SK-N-SH (cell line): ENCODE results near the gene UBE2K. TPM values are rescaled to one million over a fixed set of nuclear protein-coding genes. Genes with fewer than 3 reads are reported as not detected.
"Not testable (repeated sequence)": the region's sequence is repeated elsewhere in the genome, so short reads cannot be mapped to it uniquely, and the experiment has no call there.

Experiments used
- CTCF ChIA-PET: fragments of 300-600, 350-600 bp; formaldehyde crosslinking; extraction: SDS; loops from one replicate; lab custom pipeline; 2021; lab: Yijun Ruan, JAX
- POLR2A ChIA-PET: fragments of 350-600 bp; sonication (Branson Sonifier 250); formaldehyde crosslinking; extraction: SDS; loops from one replicate; lab custom pipeline; 2020; ENCODE audit warnings: antibody characterized with exemption, inconsistent platforms; lab: Yijun Ruan, JAX
- DNase-seq: peaks from one replicate; pipeline ENCODE4 v3.0.0; 2012
- H2AFZ ChIP-seq: fragments of 200-600 bp; sonication (generic); 2 replicates; pipeline ENCODE4 v1.8.1; 2016; ENCODE audit warnings: antibody characterized with exemption, mild to moderate bottlenecking, low read depth
- H3F3A ChIP-seq: fragments of 200-600 bp; sonication (generic); replicated peaks from 2 replicates; pipeline ENCODE3; 2016; ENCODE audit warnings: antibody characterized with exemption, mild to moderate bottlenecking; ENCODE audit not compliant: insufficient read depth
- H3K27ac ChIP-seq, 2 experiments: fragments of 200-500 bp in 1 of 2; fragments of 200-600 bp in 1 of 2; sonication (Bioruptor generic) in 1 of 2; sonication (generic), shearing (Covaris generic) in 1 of 2; 2 replicates each; pipeline versions ENCODE4 v1.5.1 to v1.6.1; 2014 to 2016; ENCODE audit warnings: low read depth in 2 of 2, inconsistent platforms in 1 of 2, low read length in 1 of 2, mild to moderate bottlenecking in 1 of 2, mixed read lengths in 1 of 2
- H3K27me3 ChIP-seq: fragments of 200-600 bp; sonication (generic), shearing (Covaris generic); 2 replicates; pipeline ENCODE4 v1.6.1; 2016; ENCODE audit warnings: mixed run types; ENCODE audit not compliant: insufficient read depth
- H3K36me3 ChIP-seq, 2 experiments: fragments of 200-500 bp in 1 of 2; fragments of 200-600 bp in 1 of 2; sonication (Bioruptor generic) in 1 of 2; sonication (generic) in 1 of 2; replicated peaks in 1 of 2; 2 replicates each; pipeline versions ENCODE3 to v1.5.1; 2014 to 2016; ENCODE audit warnings: low read length in 1 of 2, mild to moderate bottlenecking in 1 of 2; ENCODE audit not compliant: insufficient read depth in 2 of 2, control insufficient read depth in 1 of 2
- H3K4me1 ChIP-seq, 2 experiments: fragments of 200-500 bp in 1 of 2; fragments of 200-600 bp in 1 of 2; sonication (Bioruptor generic) in 1 of 2; sonication (generic), shearing (Covaris generic) in 1 of 2; 2 replicates each; pipeline versions ENCODE4 v1.5.1 to v1.6.1; 2014 to 2016; ENCODE audit warnings: low read depth in 1 of 2, low read length in 1 of 2, mixed run types in 1 of 2; ENCODE audit not compliant: insufficient read depth in 2 of 2, control insufficient read depth in 1 of 2
- H3K4me2 ChIP-seq: fragments of 200-600 bp; sonication (generic), shearing (Covaris generic); 2 replicates; pipeline ENCODE4 v1.6.1; 2017; ENCODE audit warnings: mixed run types
- H3K4me3 ChIP-seq, 2 experiments: fragments of 200-500 bp in 1 of 2; fragments of 200-600 bp in 1 of 2; sonication (Bioruptor generic) in 1 of 2; sonication (generic), shearing (Covaris generic) in 1 of 2; 2 replicates each; pipeline versions ENCODE4 v1.5.1 to v1.8.1; 2014 to 2016; ENCODE audit warnings: low read depth in 2 of 2, inconsistent platforms in 1 of 2, low read length in 1 of 2, mild to moderate bottlenecking in 1 of 2, mixed read lengths in 1 of 2, moderate library complexity in 1 of 2
- H3K79me2 ChIP-seq: fragments of 200-600 bp; sonication (generic); 2 replicates; pipeline ENCODE4 v1.8.1; 2017; ENCODE audit warnings: mild to moderate bottlenecking; ENCODE audit not compliant: insufficient read depth
- H3K9ac ChIP-seq: fragments of 200-600 bp; sonication (generic); 2 replicates; pipeline ENCODE4 v1.6.1; 2017; ENCODE audit warnings: mixed run types
- H3K9me2 ChIP-seq: fragments of 200-600 bp; sonication (generic); 2 replicates; pipeline ENCODE4 v1.6.1; 2017; ENCODE audit warnings: mixed run types
- H3K9me3 ChIP-seq: fragments of 200-600 bp; sonication (generic); 2 replicates; pipeline ENCODE4 v1.6.1; 2017; ENCODE audit warnings: mixed run types, mild to moderate bottlenecking, moderate library complexity
- H4K20me1 ChIP-seq: fragments of 200-600 bp; sonication (generic); 2 replicates; pipeline ENCODE4 v1.6.1; 2017; ENCODE audit warnings: mild to moderate bottlenecking, mixed run types; ENCODE audit not compliant: insufficient read depth
- ELF1 ChIP-seq: IDR thresholded peaks from 2 replicates; pipeline ENCODE4 v1.4.0; 2012
- EP300 ChIP-seq, 2 experiments: IDR thresholded peaks; 2 replicates each; pipeline versions ENCODE4 v1.4.0 to v1.6.1; 2012; ENCODE audit warnings: borderline replicate concordance in 1 of 2, low read depth in 1 of 2, low read length in 1 of 2
- EZH2phosphoT487 ChIP-seq: fragments of 200-600 bp; sonication (generic); IDR thresholded peaks from 2 replicates; pipeline ENCODE4 v1.6.1; 2017; ENCODE audit warnings: low read depth, mixed run types, mild to moderate bottlenecking, antibody characterized with exemption, moderate library complexity, borderline replicate concordance
- GABPA ChIP-seq: IDR thresholded peaks from 2 replicates; pipeline ENCODE4 v1.4.0; 2012; ENCODE audit warnings: low read depth, mild to moderate bottlenecking
- MXI1 ChIP-seq: IDR thresholded peaks from 2 replicates; pipeline ENCODE4 v1.6.1; 2012; ENCODE audit warnings: mild to moderate bottlenecking, low read depth, low read length, improper control_type of control experiment
- NFIC ChIP-seq: IDR thresholded peaks from 2 replicates; pipeline ENCODE4 v1.4.0; 2012; ENCODE audit warnings: borderline replicate concordance
- POLR2AphosphoS5 ChIP-seq: IDR thresholded peaks from 2 replicates; pipeline ENCODE4 v1.6.1; 2012; ENCODE audit warnings: low read depth, low read length
- RFX5 ChIP-seq: IDR thresholded peaks from 2 replicates; pipeline ENCODE4 v1.6.1; 2012; ENCODE audit warnings: mild to moderate bottlenecking, improper control_type of control experiment, low read length
- TEAD4 ChIP-seq: IDR thresholded peaks from 2 replicates; pipeline ENCODE4 v1.4.0; 2012; ENCODE audit warnings: mild to moderate bottlenecking, borderline replicate concordance; ENCODE audit not compliant: insufficient read depth
- WGBS: methylation state at CpG from one replicate; pipeline ENCODE4 v1.1.6; 2017; ENCODE audit warnings: low lambda C conversion rate; 5-methylcytosine and 5-hydroxymethylcytosine counted together
- polyA plus RNA-seq, 3 experiments: library from polyadenylated mRNA; depleted of rRNA; stranded (reverse); fragments of >200 nt; gene quantifications; 2 replicates each; pipeline ENCODE4 v1.2.3, GENCODE V29; 2012
- TF ChIP-seq, protein P1 (sequence below): fragments of 150-350 bp; IDR thresholded peaks from 2 replicates; pipeline ENCODE4 v1.6.1; 2017; ENCODE audit warnings: antibody characterized with exemption, low read length, low read depth, borderline replicate concordance
- TF ChIP-seq, protein P2 (sequence below): IDR thresholded peaks from 2 replicates; pipeline ENCODE4; 2012
- TF ChIP-seq, protein P3 (sequence below): fragments of 200-600 bp; sonication (generic); IDR thresholded peaks from 2 replicates; pipeline ENCODE4 v1.6.1; 2017; ENCODE audit warnings: antibody characterized with exemption, mild to moderate bottlenecking, moderate library complexity
- TF ChIP-seq, protein P4 (sequence below): IDR thresholded peaks from 2 replicates; pipeline ENCODE4 v1.4.0; 2012; ENCODE audit warnings: low read depth, borderline replicate concordance

Gene UBE2K
- polyA plus RNA-seq, 1 of the 3 experiments (the other 2 are of a cell fraction) = 102 TPM

DNA sequence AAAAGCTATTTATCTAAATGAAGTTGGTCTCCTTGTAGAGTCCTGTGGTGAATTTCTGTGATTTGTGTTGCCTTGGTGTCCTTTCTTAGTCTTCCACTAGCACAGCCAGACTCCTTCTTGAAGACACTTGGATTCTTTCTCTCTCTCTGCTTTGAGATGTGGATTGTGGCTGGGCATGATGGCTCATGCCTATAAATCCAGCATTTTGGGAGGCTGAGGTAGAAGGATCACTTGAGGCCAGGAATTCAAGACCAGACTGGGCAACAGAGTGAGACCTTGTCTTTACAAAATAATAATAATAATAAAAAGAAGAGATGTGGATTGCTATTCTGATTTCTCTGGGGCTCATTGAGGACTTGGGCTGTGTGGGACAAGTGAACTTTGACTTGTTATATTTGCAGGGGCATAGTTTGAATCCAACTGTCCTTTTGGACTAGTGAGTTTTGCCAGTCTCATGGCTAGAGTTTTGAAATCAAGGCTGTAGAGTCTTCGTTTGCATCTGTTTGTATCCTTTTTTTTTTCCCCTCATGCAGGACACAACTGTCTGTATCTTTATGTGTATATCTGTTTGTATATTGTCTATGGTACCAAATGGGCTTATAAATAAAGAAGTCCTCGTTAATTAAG is 48.2 kb upstream of the UBE2K start:
- ChIA-PET POLR2A (no interaction called here), CTCF (interaction anchor here (1.0 kb wide), 1 partner anchor 14 kb away, joined by 4 read pairs; no protein-coding TSS in a partner anchor)
- H4K20me1 ChIP-seq = no peaks in the 10 kb centered on the region
- no peak overlapping the region for H3K27ac ChIP-seq
- TF ChIP-seq, protein P1, sequence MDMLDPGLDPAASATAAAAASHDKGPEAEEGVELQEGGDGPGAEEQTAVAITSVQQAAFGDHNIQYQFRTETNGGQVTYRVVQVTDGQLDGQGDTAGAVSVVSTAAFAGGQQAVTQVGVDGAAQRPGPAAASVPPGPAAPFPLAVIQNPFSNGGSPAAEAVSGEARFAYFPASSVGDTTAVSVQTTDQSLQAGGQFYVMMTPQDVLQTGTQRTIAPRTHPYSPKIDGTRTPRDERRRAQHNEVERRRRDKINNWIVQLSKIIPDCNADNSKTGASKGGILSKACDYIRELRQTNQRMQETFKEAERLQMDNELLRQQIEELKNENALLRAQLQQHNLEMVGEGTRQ = no peak
- TF ChIP-seq POLR2AphosphoS5 (no peak), ELF1 (no peak), RFX5 (no peak), MXI1 (no peak), TEAD4 (no peak), GABPA (no peak), NFIC (no peak), EZH2phosphoT487 (no peak), EP300 (IDR thresholded peaks at IDR 0.05; ENCODE audit: borderline replicate concordance in 1 of 2, low read depth in 1 of 2, low read length in 1 of 2) (no peak)
- TF ChIP-seq, protein P2, sequence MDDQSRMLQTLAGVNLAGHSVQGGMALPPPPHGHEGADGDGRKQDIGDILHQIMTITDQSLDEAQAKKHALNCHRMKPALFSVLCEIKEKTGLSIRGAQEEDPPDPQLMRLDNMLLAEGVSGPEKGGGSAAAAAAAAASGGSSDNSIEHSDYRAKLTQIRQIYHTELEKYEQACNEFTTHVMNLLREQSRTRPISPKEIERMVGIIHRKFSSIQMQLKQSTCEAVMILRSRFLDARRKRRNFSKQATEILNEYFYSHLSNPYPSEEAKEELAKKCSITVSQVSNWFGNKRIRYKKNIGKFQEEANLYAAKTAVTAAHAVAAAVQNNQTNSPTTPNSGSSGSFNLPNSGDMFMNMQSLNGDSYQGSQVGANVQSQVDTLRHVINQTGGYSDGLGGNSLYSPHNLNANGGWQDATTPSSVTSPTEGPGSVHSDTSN = no peak
- TF ChIP-seq, protein P3, sequence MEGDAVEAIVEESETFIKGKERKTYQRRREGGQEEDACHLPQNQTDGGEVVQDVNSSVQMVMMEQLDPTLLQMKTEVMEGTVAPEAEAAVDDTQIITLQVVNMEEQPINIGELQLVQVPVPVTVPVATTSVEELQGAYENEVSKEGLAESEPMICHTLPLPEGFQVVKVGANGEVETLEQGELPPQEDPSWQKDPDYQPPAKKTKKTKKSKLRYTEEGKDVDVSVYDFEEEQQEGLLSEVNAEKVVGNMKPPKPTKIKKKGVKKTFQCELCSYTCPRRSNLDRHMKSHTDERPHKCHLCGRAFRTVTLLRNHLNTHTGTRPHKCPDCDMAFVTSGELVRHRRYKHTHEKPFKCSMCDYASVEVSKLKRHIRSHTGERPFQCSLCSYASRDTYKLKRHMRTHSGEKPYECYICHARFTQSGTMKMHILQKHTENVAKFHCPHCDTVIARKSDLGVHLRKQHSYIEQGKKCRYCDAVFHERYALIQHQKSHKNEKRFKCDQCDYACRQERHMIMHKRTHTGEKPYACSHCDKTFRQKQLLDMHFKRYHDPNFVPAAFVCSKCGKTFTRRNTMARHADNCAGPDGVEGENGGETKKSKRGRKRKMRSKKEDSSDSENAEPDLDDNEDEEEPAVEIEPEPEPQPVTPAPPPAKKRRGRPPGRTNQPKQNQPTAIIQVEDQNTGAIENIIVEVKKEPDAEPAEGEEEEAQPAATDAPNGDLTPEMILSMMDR = no peak
- TF ChIP-seq, protein P4, sequence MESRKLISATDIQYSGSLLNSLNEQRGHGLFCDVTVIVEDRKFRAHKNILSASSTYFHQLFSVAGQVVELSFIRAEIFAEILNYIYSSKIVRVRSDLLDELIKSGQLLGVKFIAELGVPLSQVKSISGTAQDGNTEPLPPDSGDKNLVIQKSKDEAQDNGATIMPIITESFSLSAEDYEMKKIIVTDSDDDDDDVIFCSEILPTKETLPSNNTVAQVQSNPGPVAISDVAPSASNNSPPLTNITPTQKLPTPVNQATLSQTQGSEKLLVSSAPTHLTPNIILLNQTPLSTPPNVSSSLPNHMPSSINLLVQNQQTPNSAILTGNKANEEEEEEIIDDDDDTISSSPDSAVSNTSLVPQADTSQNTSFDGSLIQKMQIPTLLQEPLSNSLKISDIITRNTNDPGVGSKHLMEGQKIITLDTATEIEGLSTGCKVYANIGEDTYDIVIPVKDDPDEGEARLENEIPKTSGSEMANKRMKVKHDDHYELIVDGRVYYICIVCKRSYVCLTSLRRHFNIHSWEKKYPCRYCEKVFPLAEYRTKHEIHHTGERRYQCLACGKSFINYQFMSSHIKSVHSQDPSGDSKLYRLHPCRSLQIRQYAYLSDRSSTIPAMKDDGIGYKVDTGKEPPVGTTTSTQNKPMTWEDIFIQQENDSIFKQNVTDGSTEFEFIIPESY = no peak
- H3K9me2 ChIP-seq = no peaks in the 10 kb centered on the region
- H3K4me3 ChIP-seq = no peak overlapping the region
- no peaks in the 10 kb centered on the region for H3F3A ChIP-seq
- H3K79me2 ChIP-seq = no peaks in the 10 kb centered on the region
- no peaks in the 10 kb centered on the region for H3K9me3 ChIP-seq
- H3K4me1 ChIP-seq = no peaks in the 10 kb centered on the region; a peak in 1 of 4 replicates
- no peaks in the 10 kb centered on the region for H3K27me3 ChIP-seq
- peaks cover 0 to under 1% of the 10 kb centered on the region in 2 experiments for H3K36me3 ChIP-seq
- no peak overlapping the region for H3K4me2 ChIP-seq
- 76% methylated on average over 2 of the region's 2 CpGs for WGBS
- H3K9ac ChIP-seq = no peak overlapping the region
- DNase-seq = no peak
- H2AFZ ChIP-seq = no peak overlapping the region

DNA sequence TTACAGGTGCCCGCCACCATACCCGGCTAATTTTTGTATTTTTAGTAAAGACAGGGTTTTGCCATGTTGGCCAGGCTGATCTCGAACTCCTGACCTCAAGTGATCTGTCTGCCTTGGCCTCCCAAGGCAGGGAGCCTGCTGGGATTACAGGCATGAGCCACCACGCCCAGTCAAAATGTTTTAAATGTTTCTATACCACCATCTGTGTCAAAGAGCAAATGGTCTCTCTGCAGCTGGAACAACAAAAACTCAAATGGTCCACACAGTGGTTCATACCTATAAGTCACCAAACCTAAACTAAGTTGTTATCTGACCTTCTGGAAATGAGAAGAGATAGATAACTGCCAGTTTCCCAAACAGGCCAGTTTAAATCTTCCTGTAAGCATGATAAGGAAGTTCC is 46.4 kb upstream of the UBE2K start:
- H3K9me3 ChIP-seq, POLR2A ChIA-PET, H3F3A ChIP-seq, CTCF ChIA-PET, H3K27me3 ChIP-seq, H3K9me2 ChIP-seq, H3K4me1 ChIP-seq, H2AFZ ChIP-seq, H3K4me3 ChIP-seq, H3K27ac ChIP-seq, H3K79me2 ChIP-seq, DNase-seq, H3K36me3 ChIP-seq, H3K4me2 ChIP-seq, H4K20me1 ChIP-seq, H3K9ac ChIP-seq: not testable (repeated sequence)
- 100% methylated on average over 4 of the region's 4 CpGs for WGBS
